Tibial artery (tissue), 4 donors: ENCODE data around the gene DPP6.

Experiments used
- DNase-seq, 2 donors: peaks; one replicate each; pipeline ENCODE4 v3.0.0-alpha.2; 2019
- H3K27ac ChIP-seq, 2 donors: fragments of 200-600 bp; sonication (generic) in 1 of 2; 1 replicate in 1 of 2; 2 replicates in 1 of 2; pipeline ENCODE4 v1.5.1; 2018 to 2019; ENCODE audit warnings: mild to moderate bottlenecking in 1 of 2
- H3K27me3 ChIP-seq, 2 donors: fragments of 200-600 bp; sonication (generic) in 1 of 2; one replicate each; pipeline versions ENCODE4 v1.5.1 to v1.6.0; 2016 to 2019
- H3K36me3 ChIP-seq, 3 donors: fragments of 200-600 bp; sonication (generic) in 2 of 3; one replicate each; pipeline ENCODE4 v1.5.1; 2016 to 2019; ENCODE audit warnings: mild to moderate bottlenecking in 2 of 3
- H3K4me1 ChIP-seq, 4 donors: fragments of 200-600 bp; sonication (generic) in 2 of 4; 1 replicate in 3 of 4; 2 replicates in 1 of 4; pipeline ENCODE4 v1.5.1; 2016 to 2019
- H3K4me3 ChIP-seq, 2 donors: fragments of 200-600 bp; sonication (generic) in 1 of 2; 1 replicate in 1 of 2; 2 replicates in 1 of 2; pipeline ENCODE4 v1.5.1; 2018 to 2019; ENCODE audit warnings: mild to moderate bottlenecking in 2 of 2
- H3K9me3 ChIP-seq, 3 donors: fragments of 200-600 bp; sonication (generic) in 1 of 3; one replicate each; pipeline ENCODE4 v1.5.1; 2016 to 2019
- CTCF ChIP-seq, 2 experiments: fragments of 200-600 bp in 1 of 2; fragments of 450-650 bp in 1 of 2; IDR thresholded peaks; one replicate each; pipeline ENCODE4 v1.5.1; 2017 to 2019; ENCODE audit warnings: antibody characterized with exemption in 2 of 2, mild to moderate bottlenecking in 1 of 2, moderate library complexity in 1 of 2
- intact Hi-C: fragments of 100-400 bp; cut with DNase I; formaldehyde crosslinking; loops from one replicate; pipeline ENCODE4 v1.15.0; 2023; ENCODE audit warnings: low total_unique reads

Gene DPP6

GRCh38 chr7:154512121-154512833, 460.1 kb downstream of the DPP6 start:
- Histone ChIP-seq H3K4me3 (no peak overlapping the region), H3K9me3 (peaks cover 0 to 7% (median 0%) of the 10 kb centered on the region in 3 donors), H3K4me1 (no peaks in the 10 kb centered on the region), H3K27me3 (no peaks in the 10 kb centered on the region), H3K36me3 (no peaks in the 10 kb centered on the region), H3K27ac (no peak overlapping the region)
- no peak for TF ChIP-seq CTCF (IDR thresholded peaks at IDR 0.05)
- intact Hi-C loops = no loop called here
- no peak for DNase-seq

GRCh38 chr7:154517768-154518167, 465.6 kb downstream of the DPP6 start:
- intact Hi-C loops = no loop called here

GRCh38 chr7:154519229-154519628, 467.0 kb downstream of the DPP6 start:
- Histone ChIP-seq H3K4me3 (no peak overlapping the region), H3K27ac (no peak overlapping the region), H3K4me1 (no peaks in the 10 kb centered on the region), H3K27me3 (no peaks in the 10 kb centered on the region), H3K36me3 (no peaks in the 10 kb centered on the region), H3K9me3 (no peaks in the 10 kb centered on the region)
- TF ChIP-seq CTCF (IDR thresholded peaks at IDR 0.05) = no peak
- DNase-seq = no peak
- intact Hi-C loops = no loop called here

More at GRCh38 chr7:154517768-154518167, 465.6 kb downstream of the DPP6 start:
- Histone ChIP-seq H3K27me3 (no peaks in the 10 kb centered on the region), H3K27ac (no peak overlapping the region), H3K36me3 (no peaks in the 10 kb centered on the region), H3K9me3 (no peaks in the 10 kb centered on the region), H3K4me1 (no peaks in the 10 kb centered on the region), H3K4me3 (no peak overlapping the region)
- DNase-seq = no peak
- no peak for TF ChIP-seq CTCF (IDR thresholded peaks at IDR 0.05)

GRCh38 chr7:154530136-154530535, 477.9 kb downstream of the DPP6 start:
- TF ChIP-seq CTCF (IDR thresholded peaks at IDR 0.05) = no peak
- Histone ChIP-seq H3K4me1 (no peaks in the 10 kb centered on the region), H3K36me3 (no peaks in the 10 kb centered on the region), H3K9me3 (no peaks in the 10 kb centered on the region), H3K4me3 (no peak overlapping the region), H3K27ac (no peak overlapping the region), H3K27me3 (no peaks in the 10 kb centered on the region)
- DNase-seq = no peak
- intact Hi-C loops = no loop called here

GRCh38 chr7:154532771-154533170, 480.6 kb downstream of the DPP6 start:
- no peaks in the 10 kb centered on the region for H3K27me3 ChIP-seq
- intact Hi-C loops = no loop called here
- H3K36me3 ChIP-seq = no peaks in the 10 kb centered on the region
- H3K4me3 ChIP-seq = no peak overlapping the region
- no peak overlapping the region for H3K27ac ChIP-seq
- H3K9me3 ChIP-seq = no peaks in the 10 kb centered on the region
- H3K4me1 ChIP-seq = no peaks in the 10 kb centered on the region
- DNase-seq = no peak
- no peak for TF ChIP-seq CTCF (IDR thresholded peaks at IDR 0.05)
